ENCODE data around the gene PTPRD.
"Not testable (repeated sequence)": the region's sequence is repeated elsewhere in the genome, so short reads cannot be mapped to it uniquely, and the experiment has no call there.

PTPRD gene

DNA sequence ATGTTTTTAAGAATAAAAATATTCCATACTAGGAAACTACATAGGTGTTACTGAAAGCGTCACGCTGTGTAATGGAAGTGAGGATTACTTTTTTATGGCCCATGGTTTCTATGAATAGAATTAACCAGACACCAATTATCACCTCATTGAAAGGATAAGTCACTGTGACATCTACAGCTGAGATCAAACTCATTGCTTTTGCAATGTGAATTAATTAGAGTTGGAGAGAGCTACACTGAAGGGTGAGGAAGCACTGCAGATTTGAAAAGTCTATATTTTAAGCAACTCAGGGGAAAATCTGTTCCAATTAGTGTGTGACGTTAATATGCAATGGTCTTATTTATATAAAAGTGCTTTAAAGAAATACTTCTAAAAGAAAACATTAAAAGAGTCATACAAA lies 1513.2 kb downstream of the PTPRD start:
- peak; percentile 79 for DNase-seq

DNA sequence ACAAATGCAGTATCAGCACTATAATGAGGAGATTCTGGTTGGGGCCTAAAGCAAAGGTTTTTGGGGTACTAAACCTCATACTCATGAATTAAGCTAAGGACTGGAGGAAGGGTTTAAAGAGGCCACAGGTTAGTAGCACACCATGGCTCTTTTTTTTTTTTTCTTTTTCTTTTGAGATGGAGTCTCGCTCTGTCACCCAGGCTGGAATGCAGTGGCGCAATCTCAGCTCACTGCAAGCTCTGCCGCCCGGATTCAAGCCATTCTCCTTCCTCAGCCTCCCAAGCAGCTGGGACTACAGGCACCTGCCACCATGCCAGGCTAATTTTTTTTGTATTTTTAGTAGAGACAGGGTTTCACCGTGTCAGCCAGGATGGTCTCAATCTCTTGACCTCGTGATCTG lies 1515.5 kb downstream of the PTPRD start:
- DNase-seq = not testable (repeated sequence)

DNA sequence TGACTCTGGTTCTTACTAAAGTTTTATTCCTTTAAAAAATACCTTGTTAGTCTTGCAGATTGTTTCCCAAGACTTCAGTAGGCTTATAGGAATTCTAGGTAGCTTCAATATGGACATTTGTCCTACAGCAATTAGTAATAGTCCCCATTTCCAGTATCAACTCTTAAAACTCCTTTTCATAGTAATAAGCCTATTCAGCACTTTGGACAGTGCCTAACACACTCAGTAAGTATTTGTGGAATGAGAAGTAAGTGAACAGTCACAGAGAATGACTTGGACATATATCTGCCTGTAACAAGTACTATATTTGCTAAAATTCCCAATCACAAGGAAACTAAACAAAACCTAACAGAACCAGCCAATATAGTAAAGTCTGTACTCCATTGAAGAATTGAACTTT lies 1521.4 kb downstream of the PTPRD start:
- DNase-seq = no peak

DNA sequence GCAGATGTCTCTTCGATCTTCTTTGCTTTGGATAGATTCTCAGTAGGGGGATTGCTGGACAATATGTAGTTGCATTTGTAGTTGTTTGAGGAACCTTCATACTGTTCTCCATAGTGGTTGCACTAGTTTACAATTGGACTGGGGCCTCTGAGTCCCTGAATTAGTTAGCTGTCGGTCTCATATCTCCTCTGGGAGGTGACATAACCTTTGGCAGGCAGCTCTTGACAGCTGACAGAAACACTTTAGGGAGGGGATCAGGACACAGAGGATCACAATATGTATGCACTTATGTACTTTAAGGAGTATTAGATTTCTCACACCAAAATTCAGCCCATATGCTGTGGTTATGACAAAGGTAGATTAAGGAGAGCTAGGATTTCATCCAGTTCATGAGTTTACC lies 1533.3 kb downstream of the PTPRD start:
- no peak for DNase-seq

DNA sequence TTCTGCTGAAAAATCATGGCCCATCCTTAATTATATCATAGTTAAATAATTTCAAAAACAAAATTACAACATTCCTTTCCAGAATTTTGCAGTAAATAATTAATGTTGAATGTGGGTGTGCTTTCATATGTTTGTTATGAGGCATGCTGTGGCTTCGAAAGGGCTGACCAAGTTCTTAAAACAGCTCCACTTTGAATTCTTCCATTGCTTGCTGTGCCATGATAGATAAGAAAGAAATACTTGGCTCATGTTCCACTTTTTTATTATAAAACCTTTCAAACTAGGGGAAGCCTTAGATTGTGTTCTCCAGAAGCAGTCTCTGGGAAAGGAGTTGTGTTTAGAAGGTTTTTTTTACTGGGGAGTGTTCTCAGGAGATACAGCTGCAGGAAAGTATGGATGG lies 1534.5 kb downstream of the PTPRD start:
- DNase-seq = no peak

DNA sequence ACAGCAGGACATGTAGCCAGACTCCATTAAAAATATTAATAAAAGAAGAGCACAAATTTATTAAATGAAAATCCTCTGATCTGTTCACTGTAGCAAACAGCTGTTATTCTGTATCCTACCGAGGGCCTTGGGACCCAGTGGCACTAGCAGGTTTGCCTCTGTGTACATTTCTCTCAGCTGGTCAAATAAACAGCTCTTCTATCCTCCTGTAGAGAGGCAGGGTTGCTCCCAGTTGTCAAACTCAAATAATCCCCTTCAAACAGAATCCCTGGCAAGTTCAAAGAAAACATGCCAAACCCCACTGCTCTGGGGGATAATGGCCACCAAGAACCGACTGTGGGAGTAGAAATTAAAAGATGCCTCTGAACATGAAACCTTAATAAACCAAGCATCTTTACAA lies 1551.2 kb downstream of the PTPRD start:
- DNase-seq = peak; percentile 24

DNA sequence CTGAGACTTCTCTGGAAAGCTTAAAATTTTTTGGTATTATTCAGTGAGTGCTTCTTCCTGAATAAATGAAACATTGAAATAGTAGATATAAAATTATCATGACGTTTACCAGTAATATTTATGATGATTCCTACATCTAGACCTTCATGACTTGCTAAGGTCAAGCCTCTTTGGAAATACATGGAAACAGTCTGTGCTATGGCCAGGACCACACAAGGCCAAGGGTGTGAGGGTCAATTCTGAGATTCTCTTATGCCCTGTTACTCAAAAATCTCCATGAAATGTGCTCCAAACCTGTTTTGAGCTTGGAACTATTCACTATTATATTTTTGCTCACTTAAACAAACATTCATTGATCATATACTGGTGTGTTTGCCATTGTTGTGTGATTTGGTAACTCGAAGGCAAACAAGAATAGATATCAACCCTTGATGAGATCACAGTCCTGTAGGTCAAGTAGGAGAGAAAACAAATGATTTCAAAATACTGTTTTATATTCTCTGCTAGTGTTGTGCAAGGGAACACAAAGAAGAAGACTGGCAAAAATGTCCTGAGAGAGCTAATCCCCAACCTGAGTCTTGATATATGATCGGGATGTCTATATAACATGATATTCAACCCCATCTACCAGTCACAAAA lies 1558.3 kb downstream of the PTPRD start:
- no peak for DNase-seq

DNA sequence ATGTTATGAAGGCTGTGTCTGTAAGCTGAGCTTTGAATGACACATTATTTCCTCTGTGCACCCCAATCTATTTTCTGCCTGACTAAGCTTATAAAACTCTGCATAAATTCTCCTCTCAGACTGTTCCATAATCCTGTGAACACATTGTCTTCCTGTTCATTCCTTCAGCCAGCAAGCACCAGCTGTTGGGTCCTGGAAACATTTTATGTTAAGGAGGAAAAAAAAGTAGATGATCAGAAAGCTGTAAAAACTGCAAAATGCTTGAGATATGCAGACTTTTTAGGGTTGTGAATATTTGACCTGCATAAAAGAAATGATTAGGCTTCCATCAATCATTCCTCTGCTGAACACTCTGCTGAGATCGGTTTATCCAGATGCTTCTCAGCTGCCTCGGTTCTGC lies 1567.2 kb downstream of the PTPRD start:
- DNase-seq = no peak

DNA sequence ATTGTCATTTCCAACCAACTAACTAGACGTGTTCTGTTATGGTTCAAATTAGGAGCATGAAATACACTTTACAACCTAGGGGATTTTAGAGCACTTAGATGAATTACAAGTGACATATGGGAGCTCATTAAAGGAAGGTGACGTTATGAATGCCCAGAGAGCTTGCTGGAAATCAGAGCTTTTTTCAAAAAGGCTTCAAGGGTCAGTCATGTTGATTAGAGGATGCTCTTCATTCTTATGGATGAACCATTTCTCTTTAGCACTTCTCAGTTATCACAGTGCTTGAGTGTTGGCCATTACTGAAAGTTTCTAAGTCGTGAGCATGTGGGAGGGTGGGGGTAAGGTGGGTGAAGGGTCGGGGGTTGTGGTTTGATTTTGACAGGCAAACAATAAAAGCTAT lies 1567.7 kb downstream of the PTPRD start:
- DNase-seq = no peak

DNA sequence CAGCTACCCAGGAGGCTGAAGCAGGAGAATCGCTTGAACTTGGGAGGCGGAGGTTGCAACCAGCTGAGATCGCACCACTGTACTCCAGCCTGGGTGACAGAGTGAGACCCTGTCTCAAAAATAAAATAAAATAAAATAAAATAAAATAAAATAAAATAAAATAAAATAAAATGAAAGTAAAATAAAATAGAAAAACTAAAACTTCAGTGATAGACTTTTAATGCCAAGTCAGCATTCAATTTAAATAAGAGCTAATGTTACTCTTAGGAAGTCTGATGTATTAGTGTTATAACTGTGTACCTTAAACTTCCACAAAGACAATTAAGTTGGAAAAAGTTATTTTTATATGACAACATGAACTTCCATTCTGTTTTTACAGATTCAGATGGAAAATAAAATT lies 1569.0 kb downstream of the PTPRD start:
- DNase-seq = not testable (repeated sequence)

DNA sequence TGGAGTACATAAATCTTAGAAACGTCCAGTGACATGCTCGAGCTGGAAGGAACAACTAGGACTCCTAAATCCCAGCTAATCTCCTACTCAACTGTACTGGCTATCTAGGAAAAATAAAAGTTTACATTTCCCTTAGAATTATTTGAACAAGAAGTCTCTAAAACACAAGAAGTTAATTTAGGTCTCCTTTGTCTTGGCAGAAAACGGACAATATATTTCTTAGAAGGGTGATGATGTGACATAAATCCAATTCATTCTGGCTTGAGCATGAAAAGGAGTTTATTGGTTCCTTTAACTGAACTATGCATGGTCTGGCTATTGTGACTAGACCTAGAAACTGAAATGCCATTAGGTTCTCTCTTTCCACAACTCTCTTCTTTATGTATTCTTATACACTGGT lies 1571.0 kb downstream of the PTPRD start:
- DNase-seq = no peak

DNA sequence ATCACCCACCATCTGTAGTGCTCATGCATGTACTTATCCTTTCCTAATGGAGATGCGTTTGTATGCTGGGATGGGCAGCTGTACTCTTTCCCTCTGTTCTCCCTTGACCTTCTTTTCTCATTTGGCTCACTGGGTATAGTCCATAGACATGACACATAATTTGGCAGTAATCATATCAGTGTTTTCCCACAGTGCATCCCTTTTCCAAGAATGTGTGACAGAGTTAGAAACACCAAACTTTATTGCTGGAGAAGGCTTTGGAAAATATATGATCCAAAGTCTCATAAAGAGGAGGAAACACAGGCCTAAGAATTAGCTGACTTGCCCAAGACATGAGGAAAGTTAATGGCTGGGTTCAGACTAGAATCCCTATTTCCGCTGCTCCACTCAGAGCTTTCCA lies 1579.8 kb downstream of the PTPRD start:
- DNase-seq = no peak

DNA sequence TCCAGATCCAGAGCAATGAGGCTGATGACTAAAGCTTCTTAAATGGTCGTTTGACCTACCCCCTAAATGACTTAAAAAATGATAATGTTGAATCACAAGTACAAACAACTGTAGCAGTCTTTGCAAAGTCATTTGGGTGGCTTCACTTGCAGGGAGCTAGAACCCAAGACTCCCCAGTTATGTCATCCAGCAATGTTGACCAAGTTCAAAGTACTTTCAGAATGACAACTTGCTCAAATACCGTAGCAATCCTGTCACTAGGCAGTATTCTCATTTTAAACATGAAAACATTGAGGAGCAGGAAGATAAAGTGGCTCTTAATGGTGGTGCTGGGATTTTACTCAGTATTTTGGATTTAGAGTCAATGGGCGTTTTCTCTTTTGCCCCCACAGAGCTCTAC lies 1596.2 kb downstream of the PTPRD start:
- no peak for DNase-seq

DNA sequence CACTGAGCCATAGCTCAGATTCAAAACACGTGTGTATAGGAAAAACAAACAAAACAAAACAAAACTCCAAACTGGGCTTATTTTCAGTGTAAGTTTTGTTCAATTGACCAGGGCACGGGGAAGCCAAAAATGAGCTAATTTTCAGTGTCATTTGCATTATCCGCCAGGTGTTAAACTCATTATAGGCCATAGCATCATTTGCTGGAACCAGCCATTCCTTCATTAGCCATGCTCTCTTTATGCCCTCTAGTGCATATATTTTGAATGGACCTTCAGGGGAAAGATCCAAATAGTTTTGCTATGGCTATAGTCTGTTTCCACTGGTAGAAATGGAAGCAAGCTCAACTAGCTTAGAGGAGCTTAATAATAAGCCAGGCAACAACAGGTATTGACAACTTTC lies 1608.0 kb downstream of the PTPRD start:
- no peak for DNase-seq

DNA sequence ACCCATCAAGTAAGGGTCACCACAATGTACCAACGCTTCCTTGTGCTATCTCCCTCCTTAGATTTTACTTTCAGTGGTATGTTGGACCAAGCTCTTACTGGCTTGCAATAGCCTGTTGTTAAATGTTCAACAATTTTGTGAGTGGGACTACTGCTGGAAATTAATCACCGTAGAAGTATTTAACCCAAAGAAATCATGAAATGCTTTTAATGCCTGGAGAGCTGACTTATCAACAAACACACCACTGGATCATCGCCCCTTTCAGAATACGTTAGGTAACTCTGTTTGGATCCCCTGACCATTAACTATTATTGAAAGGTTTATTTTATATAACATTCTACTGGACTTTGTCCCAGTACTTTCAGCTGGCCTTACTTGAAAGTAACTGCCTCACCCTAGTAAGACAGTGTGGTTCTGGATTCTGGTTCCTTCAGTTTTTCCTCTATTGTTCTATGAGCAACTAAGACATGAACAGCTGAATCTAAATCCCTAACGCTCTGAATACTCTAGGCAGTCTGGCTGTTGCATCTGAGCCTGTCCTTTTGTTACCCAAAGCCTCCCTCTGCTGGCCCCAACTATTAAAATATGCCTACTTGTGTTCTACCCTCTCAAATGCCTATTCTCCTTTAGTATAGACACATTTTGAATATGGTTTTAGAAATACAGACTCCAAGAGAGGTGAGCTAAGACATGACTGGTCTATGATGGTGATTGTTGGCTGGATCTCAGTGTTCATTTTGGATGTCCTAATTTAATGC lies 1609.8 kb downstream of the PTPRD start:
- DNase-seq = peak; percentile 15

DNA sequence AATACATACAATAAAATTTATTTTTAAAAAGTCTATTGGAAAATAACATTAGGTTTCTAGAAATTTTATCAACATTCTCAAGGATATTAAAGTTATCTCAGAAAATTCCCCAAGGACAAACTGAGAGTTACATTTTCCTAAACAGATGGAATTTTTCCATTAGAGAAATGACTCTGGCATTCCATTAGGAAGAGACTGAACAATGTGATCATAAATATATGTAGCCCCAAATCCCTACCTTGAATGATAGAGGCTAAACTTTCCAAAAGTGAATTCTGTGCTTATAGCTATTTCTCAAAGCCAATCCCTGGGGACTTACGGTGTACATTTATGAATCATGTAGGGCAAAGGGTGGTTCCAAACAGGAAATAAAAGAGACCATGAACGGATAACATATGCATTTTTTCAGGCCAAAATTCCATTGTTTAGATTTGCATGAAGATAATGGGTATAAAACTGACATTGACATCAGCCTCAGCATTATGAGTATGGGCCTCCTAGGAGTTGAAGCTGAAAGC lies 1632.2 kb downstream of the PTPRD start:
- no peak for DNase-seq

DNA sequence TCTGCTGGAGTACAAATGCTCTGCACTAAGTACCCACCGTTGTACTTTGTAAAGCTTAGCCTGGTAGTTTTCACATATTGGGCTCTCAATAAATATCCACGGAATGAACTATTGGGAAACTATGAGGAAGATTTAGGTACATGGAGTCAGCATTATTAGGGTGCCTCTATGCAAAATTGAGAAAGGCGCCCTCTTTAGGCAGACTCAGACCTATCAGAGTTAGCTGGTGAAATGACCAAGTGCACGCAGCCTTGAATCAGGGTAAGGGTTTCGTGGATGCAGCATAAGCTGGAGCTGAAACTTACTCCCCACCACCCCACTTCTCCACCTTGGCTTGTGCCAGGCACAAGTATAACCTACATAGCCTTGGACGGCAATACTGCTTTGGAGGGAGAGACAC lies 1634.5 kb downstream of the PTPRD start:
- DNase-seq = no peak

DNA sequence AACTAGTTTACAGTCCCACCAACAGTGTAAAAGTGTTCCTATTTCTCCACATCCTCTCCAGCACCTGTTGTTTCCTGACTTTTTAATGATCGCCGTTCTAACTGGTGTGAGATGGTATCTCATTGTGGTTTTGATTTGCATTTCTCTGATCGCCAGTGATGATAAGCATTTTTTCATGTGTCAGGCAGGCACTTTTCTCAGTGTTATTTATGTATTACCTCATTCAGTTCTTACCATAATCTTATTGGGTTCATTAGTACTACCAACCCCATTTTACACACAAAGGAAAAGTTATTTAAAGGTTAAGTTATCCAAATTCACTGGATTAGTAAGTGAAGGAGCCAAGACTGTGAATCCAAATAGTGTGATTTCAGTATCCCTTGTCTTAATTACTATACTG lies 1644.5 kb downstream of the PTPRD start:
- not testable (repeated sequence) for DNase-seq

DNA sequence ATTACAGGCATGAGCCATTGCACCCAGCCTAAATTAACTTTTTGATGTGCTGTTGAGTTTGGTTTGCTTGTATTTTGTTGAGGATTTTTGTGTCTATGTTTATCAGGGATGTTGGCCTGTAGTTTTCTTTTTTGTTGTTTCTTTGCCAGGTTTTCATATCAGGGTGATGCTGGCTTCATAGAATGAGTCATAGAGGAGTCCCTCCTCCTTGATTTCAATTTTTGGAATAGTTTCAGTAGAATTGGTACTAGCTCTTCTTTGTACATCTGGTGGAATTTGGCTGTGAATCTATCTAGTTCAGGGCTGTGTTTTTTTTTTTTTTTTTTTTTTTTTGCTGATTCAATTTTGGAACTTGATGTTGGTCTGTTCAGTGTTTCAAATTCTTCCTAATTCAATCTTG lies 1648.9 kb downstream of the PTPRD start:
- DNase-seq = no peak

DNA sequence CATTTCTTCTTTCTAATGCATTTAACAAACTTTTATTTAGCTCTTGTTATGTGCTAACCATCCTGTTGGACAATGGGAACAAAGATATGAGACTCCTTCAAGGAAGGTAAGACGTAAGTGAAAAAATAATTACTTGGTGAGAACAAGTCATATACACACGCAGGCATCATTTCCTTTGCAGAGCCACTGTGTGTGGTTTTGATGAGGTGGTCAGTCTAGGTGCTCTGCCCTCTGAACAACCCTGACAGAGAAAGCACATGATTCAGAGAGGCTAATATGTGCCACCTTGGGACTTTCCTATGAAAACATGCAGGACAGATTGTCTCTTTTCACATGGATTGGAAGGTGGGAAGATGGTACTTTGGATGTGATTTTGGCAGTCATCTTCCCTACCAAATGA lies 1650.7 kb downstream of the PTPRD start:
- DNase-seq = no peak

DNA sequence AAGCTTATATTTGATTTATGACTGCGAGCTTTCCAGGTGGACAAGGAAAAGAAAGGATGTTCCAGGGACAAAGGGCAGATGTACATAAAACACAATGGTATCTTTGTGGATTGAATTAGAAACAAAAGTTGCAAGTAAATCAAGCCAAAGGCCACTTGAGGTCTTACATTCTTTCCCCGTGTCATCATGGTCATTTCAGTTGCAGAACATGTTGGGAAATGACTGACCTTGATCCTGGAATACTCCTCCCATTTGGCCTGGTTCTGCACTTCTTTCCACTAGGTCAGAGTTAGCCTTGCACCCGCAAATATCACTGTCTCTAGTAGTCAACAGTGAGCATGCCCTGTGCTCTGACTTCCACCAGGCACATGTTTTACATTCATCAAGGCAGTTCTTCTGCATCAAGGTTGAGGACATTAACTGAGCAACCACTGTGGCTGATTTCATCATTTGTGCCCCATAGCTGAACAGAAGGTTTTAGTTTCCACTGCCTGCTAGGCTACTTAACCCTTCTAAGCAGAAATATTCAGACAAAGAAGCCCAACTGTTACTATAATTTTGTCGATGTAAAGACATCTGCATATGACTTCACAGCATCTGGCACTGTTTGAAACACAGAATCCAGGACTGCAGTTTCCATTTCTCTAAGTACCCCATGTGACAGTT lies 1651.5 kb downstream of the PTPRD start:
- no peak for DNase-seq

DNA sequence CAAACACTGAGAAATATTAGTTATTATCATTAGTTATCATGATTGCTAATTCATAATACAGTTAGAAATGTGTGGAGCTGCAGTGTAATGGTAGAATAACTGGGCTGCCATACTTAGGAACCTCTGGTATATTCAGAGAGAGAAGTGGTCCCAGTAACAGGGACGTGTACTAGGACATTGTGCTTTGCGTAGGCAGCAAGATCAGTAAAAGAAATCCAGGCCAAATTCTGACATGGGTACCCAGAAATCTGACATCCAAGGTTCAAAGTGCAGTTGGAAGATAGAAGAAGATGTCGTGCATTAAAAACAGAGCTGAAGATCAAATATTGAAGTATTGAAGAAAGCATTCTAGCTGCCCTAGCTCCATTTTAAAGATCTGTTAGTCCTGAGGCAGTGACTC lies 1652.5 kb downstream of the PTPRD start:
- DNase-seq = no peak

DNA sequence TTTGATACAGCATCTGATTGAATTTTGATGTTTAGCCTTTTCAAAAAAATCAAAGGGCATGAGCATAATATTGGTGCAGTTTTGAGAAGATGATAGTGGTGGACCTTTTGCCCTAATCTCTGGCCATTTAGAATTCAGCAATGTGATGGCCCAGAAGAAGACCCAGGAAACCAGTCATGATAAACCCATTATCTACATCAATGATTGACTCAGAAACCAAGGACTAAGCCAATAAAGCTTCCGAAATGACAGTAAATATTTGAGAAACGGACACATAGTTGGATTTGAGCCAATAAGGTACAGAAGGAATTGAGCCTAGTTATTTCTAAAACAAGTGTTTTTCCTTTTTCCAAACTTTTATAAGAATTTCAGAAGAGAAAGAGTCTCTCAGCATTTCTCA lies 1654.4 kb downstream of the PTPRD start:
- no peak for DNase-seq

DNA sequence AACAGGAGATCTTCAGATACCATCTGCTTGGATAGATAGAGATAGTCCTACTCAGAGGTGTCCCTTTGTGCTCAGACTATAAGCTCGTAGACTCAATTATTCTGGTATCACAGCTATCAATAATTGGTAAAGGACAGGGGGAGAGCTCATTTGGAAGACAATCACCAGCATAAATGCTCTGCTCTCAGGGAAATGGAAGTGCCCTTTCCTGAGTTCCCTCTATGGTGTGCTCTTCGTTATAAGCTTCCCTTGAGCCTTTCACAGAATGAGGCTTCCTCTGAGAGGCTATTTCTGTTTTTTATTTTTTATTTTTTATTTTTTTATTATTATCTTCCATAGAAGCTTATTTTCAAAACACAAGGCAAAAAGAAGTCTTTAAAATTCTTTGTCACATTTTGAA lies 1657.5 kb downstream of the PTPRD start:
- DNase-seq = no peak
